OCI-LY1 (cell line): ENCODE measurements around the gene RPN2.

Experiments
- H2AFZ ChIP-seq: fragments of 200-600 bp; sonication (generic), shearing (Covaris generic); 2 replicates; pipeline ENCODE4 v1.6.0; 2014; ENCODE audit warnings: antibody characterized with exemption, mild to moderate bottlenecking, low read length
- H3F3A ChIP-seq: fragments of 200-600 bp; sonication (generic), shearing (Covaris generic); 2 replicates; pipeline ENCODE4 v1.6.0; 2014; ENCODE audit warnings: mild to moderate bottlenecking, antibody characterized with exemption, low read length, moderate library complexity; ENCODE audit not compliant: insufficient read depth
- H3K27ac ChIP-seq: fragments of 200-600 bp; sonication (generic); 2 replicates; pipeline ENCODE4 v1.5.1; 2014; ENCODE audit warnings: low read length, mixed run types, mild to moderate bottlenecking, low read depth; ENCODE audit not compliant: poor library complexity, severe bottlenecking
- H3K27me3 ChIP-seq: fragments of 200-600 bp; sonication (generic); 2 replicates; pipeline ENCODE4 v1.6.0; 2014; ENCODE audit warnings: antibody characterized with exemption, mild to moderate bottlenecking, low read length, moderate library complexity; ENCODE audit not compliant: insufficient read depth
- H3K36me3 ChIP-seq: fragments of 200-600 bp; sonication (generic); 2 replicates; pipeline ENCODE4 v1.6.1; 2014; ENCODE audit warnings: mild to moderate bottlenecking, antibody characterized with exemption, low read length, moderate library complexity, mixed read lengths; ENCODE audit not compliant: insufficient read depth
- H3K4me1 ChIP-seq: fragments of 200-600 bp; sonication (generic); 2 replicates; pipeline ENCODE4 v1.5.1; 2014; ENCODE audit warnings: mild to moderate bottlenecking, low read length, moderate library complexity; ENCODE audit not compliant: insufficient read depth, severe bottlenecking
- H3K4me2 ChIP-seq: fragments of 200-600 bp; sonication (generic), shearing (Covaris generic); 2 replicates; pipeline ENCODE4 v1.6.1; 2014; ENCODE audit warnings: low read length
- H3K4me3 ChIP-seq: fragments of 200-600 bp; sonication (generic); 2 replicates; pipeline ENCODE4 v1.5.1; 2014; ENCODE audit warnings: low read length, low read depth, mild to moderate bottlenecking, mixed read lengths; ENCODE audit not compliant: poor library complexity, severe bottlenecking
- H3K79me2 ChIP-seq: fragments of 200-600 bp; shearing (Covaris generic); 2 replicates; pipeline ENCODE4 v1.6.1; 2016; ENCODE audit warnings: mixed run types, low read length, mixed read lengths; ENCODE audit not compliant: insufficient read depth
- H3K9ac ChIP-seq: fragments of 200-600 bp; sonication (generic), shearing (Covaris generic); 2 replicates; pipeline ENCODE4 v1.6.1; 2014; ENCODE audit warnings: mild to moderate bottlenecking, low read length, mixed read lengths
- H3K9me2 ChIP-seq: fragments of 200-600 bp; sonication (generic), shearing (Covaris generic); 2 replicates; pipeline ENCODE4 v1.6.1; 2014; ENCODE audit warnings: low read depth, mild to moderate bottlenecking, low read length, mixed read lengths
- H3K9me3 ChIP-seq: fragments of 200-600 bp; shearing (Covaris generic); 2 replicates; pipeline ENCODE4 v1.6.1; 2014; ENCODE audit warnings: low read length, mixed read lengths
- H4K20me1 ChIP-seq: fragments of 200-600 bp; sonication (generic), shearing (Covaris generic); 2 replicates; pipeline ENCODE4 v1.6.0; 2016; ENCODE audit warnings: mild to moderate bottlenecking, low read length; ENCODE audit not compliant: insufficient read depth
- EZH2 ChIP-seq: fragments of 200-600 bp; sonication (generic), shearing (Covaris generic); IDR thresholded peaks from 2 replicates; pipeline ENCODE4 v1.8.0; 2017; ENCODE audit warnings: borderline replicate concordance, mixed run types, mild to moderate bottlenecking, antibody characterized with exemption, low read length, moderate library complexity, mixed read lengths
- TF ChIP-seq, protein P1 (sequence below): fragments of 200-600 bp; sonication (generic), shearing (Covaris generic); IDR thresholded peaks from 2 replicates; pipeline ENCODE4 v1.5.1; 2017; ENCODE audit warnings: mild to moderate bottlenecking, antibody characterized with exemption, low read length, moderate library complexity, mixed read lengths

Gene RPN2

GRCh38 chr20:37198932-37199660, 20.0 kb downstream of the RPN2 start:
- Histone ChIP-seq H3K27me3 (no peaks in the 10 kb centered on the region), H3K4me1 (peaks cover 3% of the 10 kb centered on the region), H3K4me2 (no peak overlapping the region), H4K20me1 (0 out of 2 replicates have a peak, but pooled peaks cover 3% of the 10 kb centered on the region), H2AFZ (no peak overlapping the region), H3K9ac (no peak overlapping the region), H3K36me3 (peaks cover 73% of the 10 kb centered on the region), H3K9me3 (no peaks in the 10 kb centered on the region), H3K27ac (no peak overlapping the region), H3K4me3 (no peak overlapping the region), H3K9me2 (no peaks in the 10 kb centered on the region), H3F3A (no peaks in the 10 kb centered on the region), H3K79me2 (peaks cover 18% of the 10 kb centered on the region)
- TF ChIP-seq, protein P1, sequence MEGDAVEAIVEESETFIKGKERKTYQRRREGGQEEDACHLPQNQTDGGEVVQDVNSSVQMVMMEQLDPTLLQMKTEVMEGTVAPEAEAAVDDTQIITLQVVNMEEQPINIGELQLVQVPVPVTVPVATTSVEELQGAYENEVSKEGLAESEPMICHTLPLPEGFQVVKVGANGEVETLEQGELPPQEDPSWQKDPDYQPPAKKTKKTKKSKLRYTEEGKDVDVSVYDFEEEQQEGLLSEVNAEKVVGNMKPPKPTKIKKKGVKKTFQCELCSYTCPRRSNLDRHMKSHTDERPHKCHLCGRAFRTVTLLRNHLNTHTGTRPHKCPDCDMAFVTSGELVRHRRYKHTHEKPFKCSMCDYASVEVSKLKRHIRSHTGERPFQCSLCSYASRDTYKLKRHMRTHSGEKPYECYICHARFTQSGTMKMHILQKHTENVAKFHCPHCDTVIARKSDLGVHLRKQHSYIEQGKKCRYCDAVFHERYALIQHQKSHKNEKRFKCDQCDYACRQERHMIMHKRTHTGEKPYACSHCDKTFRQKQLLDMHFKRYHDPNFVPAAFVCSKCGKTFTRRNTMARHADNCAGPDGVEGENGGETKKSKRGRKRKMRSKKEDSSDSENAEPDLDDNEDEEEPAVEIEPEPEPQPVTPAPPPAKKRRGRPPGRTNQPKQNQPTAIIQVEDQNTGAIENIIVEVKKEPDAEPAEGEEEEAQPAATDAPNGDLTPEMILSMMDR, result no peak
- no peak for TF ChIP-seq EZH2

GRCh38 chr20:37200376-37200775, 21.2 kb downstream of the RPN2 start:
- 0 out of 2 replicates have a peak, but pooled peaks cover 3% of the 10 kb centered on the region for H4K20me1 ChIP-seq

GRCh38 chr20:37200926-37201826, 22.0 kb downstream of the RPN2 start:
- no peak overlapping the region for H3K4me2 ChIP-seq
- H3K4me3 ChIP-seq, result no peak overlapping the region
- H3K9me2 ChIP-seq, result no peaks in the 10 kb centered on the region
- peaks cover 13% of the 10 kb centered on the region for H3K79me2 ChIP-seq
- no peak overlapping the region for H2AFZ ChIP-seq
- H3F3A ChIP-seq, result no peaks in the 10 kb centered on the region
- H4K20me1 ChIP-seq, result 0 out of 2 replicates have a peak, but pooled peaks cover 3% of the 10 kb centered on the region
- H3K9me3 ChIP-seq, result no peaks in the 10 kb centered on the region
- TF ChIP-seq EZH2, result no peak
- TF ChIP-seq, protein P1, result no peak
- no peak overlapping the region for H3K27ac ChIP-seq
- H3K36me3 ChIP-seq, result peaks cover 94% of the 10 kb centered on the region
- H3K9ac ChIP-seq, result no peak overlapping the region
- H3K27me3 ChIP-seq, result no peaks in the 10 kb centered on the region
- no peaks in the 10 kb centered on the region for H3K4me1 ChIP-seq

More at GRCh38 chr20:37200376-37200775, 21.2 kb downstream of the RPN2 start:
- H3K9me3 ChIP-seq, result no peaks in the 10 kb centered on the region
- no peaks in the 10 kb centered on the region for H3F3A ChIP-seq
- peaks cover 86% of the 10 kb centered on the region for H3K36me3 ChIP-seq
- peaks cover 18% of the 10 kb centered on the region for H3K79me2 ChIP-seq
- H3K4me3 ChIP-seq, result no peak overlapping the region
- H2AFZ ChIP-seq, result no peak overlapping the region
- no peak overlapping the region for H3K4me2 ChIP-seq
- H3K4me1 ChIP-seq, result no peaks in the 10 kb centered on the region
- no peaks in the 10 kb centered on the region for H3K27me3 ChIP-seq
- H3K9me2 ChIP-seq, result no peaks in the 10 kb centered on the region
- H3K27ac ChIP-seq, result no peak overlapping the region
- no peak overlapping the region for H3K9ac ChIP-seq
- TF ChIP-seq EZH2, result no peak
- TF ChIP-seq, protein P1, result no peak
